22Rv1 (cell line): ENCODE data around the gene ZNF543.

Experiments used
- ZFX ChIP-seq: fragments of 450-650 bp; IDR thresholded peaks from 2 replicates; pipeline ENCODE4 v1.6.1; 2017; ENCODE audit warnings: antibody characterized with exemption, borderline replicate concordance
- TF ChIP-seq, protein P1 (sequence below): fragments of 450-650 bp; IDR thresholded peaks from 2 replicates; pipeline ENCODE4 v1.5.1; 2017; ENCODE audit warnings: mild to moderate bottlenecking

DNA sequence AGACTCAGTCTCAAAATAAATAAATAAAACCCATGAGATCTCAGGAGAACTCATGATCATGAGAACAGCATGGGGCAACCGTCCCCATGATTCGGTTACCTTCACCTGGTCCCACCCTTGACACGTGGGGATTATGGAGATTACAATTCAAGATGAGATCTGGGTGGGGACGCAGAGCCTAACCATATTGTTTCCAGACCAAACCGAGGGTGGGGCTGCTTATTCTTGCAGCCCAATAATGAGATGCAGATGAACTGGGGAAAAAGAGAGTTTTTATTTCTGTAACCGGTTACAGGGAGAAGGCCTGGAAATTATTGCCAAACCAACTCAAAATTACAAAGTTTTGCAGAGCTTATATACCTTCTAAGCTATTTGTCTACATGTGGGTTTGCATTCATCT lies 55.9 kb downstream of the ZNF543 start:
- TF ChIP-seq, protein P1, sequence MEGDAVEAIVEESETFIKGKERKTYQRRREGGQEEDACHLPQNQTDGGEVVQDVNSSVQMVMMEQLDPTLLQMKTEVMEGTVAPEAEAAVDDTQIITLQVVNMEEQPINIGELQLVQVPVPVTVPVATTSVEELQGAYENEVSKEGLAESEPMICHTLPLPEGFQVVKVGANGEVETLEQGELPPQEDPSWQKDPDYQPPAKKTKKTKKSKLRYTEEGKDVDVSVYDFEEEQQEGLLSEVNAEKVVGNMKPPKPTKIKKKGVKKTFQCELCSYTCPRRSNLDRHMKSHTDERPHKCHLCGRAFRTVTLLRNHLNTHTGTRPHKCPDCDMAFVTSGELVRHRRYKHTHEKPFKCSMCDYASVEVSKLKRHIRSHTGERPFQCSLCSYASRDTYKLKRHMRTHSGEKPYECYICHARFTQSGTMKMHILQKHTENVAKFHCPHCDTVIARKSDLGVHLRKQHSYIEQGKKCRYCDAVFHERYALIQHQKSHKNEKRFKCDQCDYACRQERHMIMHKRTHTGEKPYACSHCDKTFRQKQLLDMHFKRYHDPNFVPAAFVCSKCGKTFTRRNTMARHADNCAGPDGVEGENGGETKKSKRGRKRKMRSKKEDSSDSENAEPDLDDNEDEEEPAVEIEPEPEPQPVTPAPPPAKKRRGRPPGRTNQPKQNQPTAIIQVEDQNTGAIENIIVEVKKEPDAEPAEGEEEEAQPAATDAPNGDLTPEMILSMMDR = no peak
- no peak for TF ChIP-seq ZFX
